ENCODE results near the gene PRSS35. TPM values are rescaled to one million over a fixed set of nuclear protein-coding genes. Genes with fewer than 3 reads are reported as not detected.

The PRSS35 gene
- total RNA-seq, 120 experiments from 2014 or later: 0.30 to 5.1 (median 1.9) TPM

Other genes with a start within 250 kb of the PRSS35 start
- 10 to 100 TPM in 119 of 120 experiments, 1 to 10 TPM in 1; 9.8 to 36.4 (median 23.4) TPM for gene ME1, start 81.5 kb upstream of the PRSS35 start, total RNA-seq
- gene SNAP91, start 196.6 kb downstream of the PRSS35 start, total RNA-seq: 100 to 1,000 TPM in 117 of 120 experiments, 10 to 100 TPM in 3; 75.1 to 334 (median 237) TPM